OCI-LY1 (cell line): ENCODE measurements around the gene ADPGK.

ENCODE experiments used
- H2AFZ ChIP-seq: fragments of 200-600 bp; sonication (generic), shearing (Covaris generic); 2 replicates; pipeline ENCODE4 v1.6.0; 2014; ENCODE audit warnings: antibody characterized with exemption, mild to moderate bottlenecking, low read length
- H3F3A ChIP-seq: fragments of 200-600 bp; sonication (generic), shearing (Covaris generic); 2 replicates; pipeline ENCODE4 v1.6.0; 2014; ENCODE audit warnings: mild to moderate bottlenecking, antibody characterized with exemption, low read length, moderate library complexity; ENCODE audit not compliant: insufficient read depth
- H3K27ac ChIP-seq: fragments of 200-600 bp; sonication (generic); 2 replicates; pipeline ENCODE4 v1.5.1; 2014; ENCODE audit warnings: low read length, mixed run types, mild to moderate bottlenecking, low read depth; ENCODE audit not compliant: poor library complexity, severe bottlenecking
- H3K27me3 ChIP-seq: fragments of 200-600 bp; sonication (generic); 2 replicates; pipeline ENCODE4 v1.6.0; 2014; ENCODE audit warnings: antibody characterized with exemption, mild to moderate bottlenecking, low read length, moderate library complexity; ENCODE audit not compliant: insufficient read depth
- H3K36me3 ChIP-seq: fragments of 200-600 bp; sonication (generic); 2 replicates; pipeline ENCODE4 v1.6.1; 2014; ENCODE audit warnings: mild to moderate bottlenecking, antibody characterized with exemption, low read length, moderate library complexity, mixed read lengths; ENCODE audit not compliant: insufficient read depth
- H3K4me1 ChIP-seq: fragments of 200-600 bp; sonication (generic); 2 replicates; pipeline ENCODE4 v1.5.1; 2014; ENCODE audit warnings: mild to moderate bottlenecking, low read length, moderate library complexity; ENCODE audit not compliant: insufficient read depth, severe bottlenecking
- H3K4me2 ChIP-seq: fragments of 200-600 bp; sonication (generic), shearing (Covaris generic); 2 replicates; pipeline ENCODE4 v1.6.1; 2014; ENCODE audit warnings: low read length
- H3K4me3 ChIP-seq: fragments of 200-600 bp; sonication (generic); 2 replicates; pipeline ENCODE4 v1.5.1; 2014; ENCODE audit warnings: low read length, low read depth, mild to moderate bottlenecking, mixed read lengths; ENCODE audit not compliant: poor library complexity, severe bottlenecking
- H3K79me2 ChIP-seq: fragments of 200-600 bp; shearing (Covaris generic); 2 replicates; pipeline ENCODE4 v1.6.1; 2016; ENCODE audit warnings: mixed run types, low read length, mixed read lengths; ENCODE audit not compliant: insufficient read depth
- H3K9ac ChIP-seq: fragments of 200-600 bp; sonication (generic), shearing (Covaris generic); 2 replicates; pipeline ENCODE4 v1.6.1; 2014; ENCODE audit warnings: mild to moderate bottlenecking, low read length, mixed read lengths
- H3K9me2 ChIP-seq: fragments of 200-600 bp; sonication (generic), shearing (Covaris generic); 2 replicates; pipeline ENCODE4 v1.6.1; 2014; ENCODE audit warnings: low read depth, mild to moderate bottlenecking, low read length, mixed read lengths
- H3K9me3 ChIP-seq: fragments of 200-600 bp; shearing (Covaris generic); 2 replicates; pipeline ENCODE4 v1.6.1; 2014; ENCODE audit warnings: low read length, mixed read lengths
- H4K20me1 ChIP-seq: fragments of 200-600 bp; sonication (generic), shearing (Covaris generic); 2 replicates; pipeline ENCODE4 v1.6.0; 2016; ENCODE audit warnings: mild to moderate bottlenecking, low read length; ENCODE audit not compliant: insufficient read depth
- CTCF ChIP-seq: fragments of 200-600 bp; sonication (generic), shearing (Covaris generic); IDR thresholded peaks from 2 replicates; pipeline ENCODE4 v1.5.1; 2017; ENCODE audit warnings: mild to moderate bottlenecking, antibody characterized with exemption, low read length, moderate library complexity, mixed read lengths
- EZH2 ChIP-seq: fragments of 200-600 bp; sonication (generic), shearing (Covaris generic); IDR thresholded peaks from 2 replicates; pipeline ENCODE4 v1.8.0; 2017; ENCODE audit warnings: borderline replicate concordance, mixed run types, mild to moderate bottlenecking, antibody characterized with exemption, low read length, moderate library complexity, mixed read lengths

ADPGK gene

GRCh38 chr15:72792431-72792830 is 8.9 kb upstream of the ADPGK start:
- H3K36me3 ChIP-seq, result no peaks in the 10 kb centered on the region
- H3K4me3 ChIP-seq, result no peak overlapping the region
- H3K27me3 ChIP-seq, result no peaks in the 10 kb centered on the region
- no peaks in the 10 kb centered on the region for H3F3A ChIP-seq
- H3K4me1 ChIP-seq, result peaks cover 5% of the 10 kb centered on the region
- H3K27ac ChIP-seq, result no peak overlapping the region
- no peak for TF ChIP-seq EZH2
- no peak for TF ChIP-seq CTCF
- H4K20me1 ChIP-seq, result no peaks in the 10 kb centered on the region
- H2AFZ ChIP-seq, result no peak overlapping the region
- H3K9me2 ChIP-seq, result no peaks in the 10 kb centered on the region
- H3K79me2 ChIP-seq, result no peaks in the 10 kb centered on the region
- no peak overlapping the region for H3K4me2 ChIP-seq
- no peaks in the 10 kb centered on the region for H3K9me3 ChIP-seq
- no peak overlapping the region for H3K9ac ChIP-seq

- Histone ChIP-seq H3K36me3 (no peaks in the 10 kb centered on the region), H3K27me3 (no peaks in the 10 kb centered on the region), H3K9ac (no peak overlapping the region), H3K4me2 (no peak overlapping the region), H4K20me1 (no peaks in the 10 kb centered on the region), H3K4me1 (no peaks in the 10 kb centered on the region), H2AFZ (no peak overlapping the region), H3K79me2 (no peaks in the 10 kb centered on the region), H3K4me3 (no peak overlapping the region), H3K9me2 (no peaks in the 10 kb centered on the region), H3K27ac (no peak overlapping the region), H3F3A (no peaks in the 10 kb centered on the region), H3K9me3 (no peaks in the 10 kb centered on the region)
- no peak for TF ChIP-seq EZH2
- no peak for TF ChIP-seq CTCF
Measured at GRCh38 chr15:72790302-72790910, 6.8 kb upstream of the ADPGK start.

- H3K4me2 ChIP-seq, result no peak overlapping the region
- no peaks in the 10 kb centered on the region for H3K9me2 ChIP-seq
- no peaks in the 10 kb centered on the region for H3F3A ChIP-seq
- H3K4me3 ChIP-seq, result no peak overlapping the region
- H3K27me3 ChIP-seq, result no peaks in the 10 kb centered on the region
- H3K4me1 ChIP-seq, result peaks cover 10% of the 10 kb centered on the region
- H4K20me1 ChIP-seq, result no peaks in the 10 kb centered on the region
- no peak for TF ChIP-seq EZH2
- no peak for TF ChIP-seq CTCF
- H3K9me3 ChIP-seq, result no peaks in the 10 kb centered on the region
- no peak overlapping the region for H3K27ac ChIP-seq
- peaks cover 9% of the 10 kb centered on the region for H3K79me2 ChIP-seq
- H3K9ac ChIP-seq, result no peak overlapping the region
- H2AFZ ChIP-seq, result no peak overlapping the region
- H3K36me3 ChIP-seq, result no peaks in the 10 kb centered on the region
Measured at GRCh38 chr15:72787526-72787925, 4.0 kb upstream of the ADPGK start.
